Pons (tissue), 1 donor: ENCODE measurements around the gene BACE2.
"Not testable (repeated sequence)": the region's sequence is repeated elsewhere in the genome, so short reads cannot be mapped to it uniquely, and the experiment has no call there.

Experiments
- DNase-seq: peaks from one replicate; pipeline ENCODE4 v3.0.0-alpha.2; 2016; ENCODE audit warnings: low spot score

BACE2 gene

GRCh38 chr21:41185802-41186201 lies 17.8 kb downstream of the BACE2 start:
- DNase-seq: no peak

- DNase-seq: no peak
These were observed 19.0 kb downstream of the BACE2 start for GRCh38 chr21:41186755-41187536.

- no peak for DNase-seq
These were observed 19.6 kb downstream of the BACE2 start for GRCh38 chr21:41187537-41188025.

- DNase-seq: no peak
These were observed 20.7 kb downstream of the BACE2 start for GRCh38 chr21:41188486-41189149.

- DNase-seq: no peak
These were observed 21.3 kb downstream of the BACE2 start for GRCh38 chr21:41189150-41189745.

- not testable (repeated sequence) for DNase-seq
These were observed 24.6 kb downstream of the BACE2 start for GRCh38 chr21:41192552-41192951.

GRCh38 chr21:41195311-41195710 lies 27.4 kb downstream of the BACE2 start:
- no peak for DNase-seq

- DNase-seq: no peak
These were observed 29.0 kb downstream of the BACE2 start for GRCh38 chr21:41196993-41197392.

GRCh38 chr21:41197582-41197981 lies 29.6 kb downstream of the BACE2 start:
- no peak for DNase-seq

GRCh38 chr21:41198647-41199046 lies 30.7 kb downstream of the BACE2 start:
- not testable (repeated sequence) for DNase-seq

- no peak for DNase-seq
These were observed 31.2 kb downstream of the BACE2 start for GRCh38 chr21:41199123-41199522.

GRCh38 chr21:41199588-41199987 lies 31.6 kb downstream of the BACE2 start:
- no peak for DNase-seq

- DNase-seq: no peak
These were observed 33.4 kb downstream of the BACE2 start for GRCh38 chr21:41201385-41201784.

GRCh38 chr21:41204736-41205135 lies 36.8 kb downstream of the BACE2 start:
- DNase-seq: no peak

- DNase-seq: peak; percentile 83
These were observed 39.7 kb downstream of the BACE2 start for GRCh38 chr21:41207401-41208375.

- no peak for DNase-seq
These were observed 40.4 kb downstream of the BACE2 start for GRCh38 chr21:41208376-41208763.

GRCh38 chr21:41209016-41209619 lies 41.2 kb downstream of the BACE2 start:
- DNase-seq: no peak

GRCh38 chr21:41210426-41211059 lies 42.6 kb downstream of the BACE2 start:
- no peak for DNase-seq

GRCh38 chr21:41211060-41211805 lies 43.3 kb downstream of the BACE2 start:
- no peak for DNase-seq

- DNase-seq: no peak
These were observed 45.1 kb downstream of the BACE2 start for GRCh38 chr21:41213021-41213420.
